ENCODE data around the gene CEACAM6.
"Not testable (repeated sequence)": the region's sequence is repeated elsewhere in the genome, so short reads cannot be mapped to it uniquely, and the experiment has no call there.

Gene CEACAM6

DNA sequence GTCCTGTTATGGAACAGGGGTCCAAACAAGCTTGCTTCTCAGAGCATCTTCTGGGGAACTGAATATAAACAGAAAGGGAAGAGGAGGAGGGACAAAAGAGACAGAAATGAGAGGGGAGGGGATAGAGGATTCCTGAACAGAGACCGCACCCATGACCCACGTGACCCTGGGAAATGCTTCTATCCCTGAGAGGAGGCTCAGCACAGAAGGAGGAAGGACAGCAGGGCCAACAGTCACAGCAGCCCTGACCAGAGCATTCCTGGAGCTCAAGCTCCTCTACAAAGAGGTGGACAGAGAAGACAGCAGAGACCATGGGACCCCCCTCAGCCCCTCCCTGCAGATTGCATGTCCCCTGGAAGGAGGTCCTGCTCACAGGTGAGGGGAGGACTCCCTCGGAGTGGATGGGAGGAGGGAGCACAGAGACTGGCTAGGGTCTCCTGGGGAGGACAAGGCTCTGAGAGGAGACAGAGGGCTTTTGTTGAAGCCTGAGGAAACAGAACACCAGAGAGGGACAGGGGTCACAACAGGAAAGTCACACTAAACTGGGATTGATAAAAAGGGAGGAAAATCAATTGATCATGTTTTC, at the start of gene CEACAM6:
CEACAM6 (plus strand) TSS at position 203 of the 586 bp plus-strand sequence; CDS start at position 312, 109 bp downstream.
- DNase-seq, result no peak

DNA sequence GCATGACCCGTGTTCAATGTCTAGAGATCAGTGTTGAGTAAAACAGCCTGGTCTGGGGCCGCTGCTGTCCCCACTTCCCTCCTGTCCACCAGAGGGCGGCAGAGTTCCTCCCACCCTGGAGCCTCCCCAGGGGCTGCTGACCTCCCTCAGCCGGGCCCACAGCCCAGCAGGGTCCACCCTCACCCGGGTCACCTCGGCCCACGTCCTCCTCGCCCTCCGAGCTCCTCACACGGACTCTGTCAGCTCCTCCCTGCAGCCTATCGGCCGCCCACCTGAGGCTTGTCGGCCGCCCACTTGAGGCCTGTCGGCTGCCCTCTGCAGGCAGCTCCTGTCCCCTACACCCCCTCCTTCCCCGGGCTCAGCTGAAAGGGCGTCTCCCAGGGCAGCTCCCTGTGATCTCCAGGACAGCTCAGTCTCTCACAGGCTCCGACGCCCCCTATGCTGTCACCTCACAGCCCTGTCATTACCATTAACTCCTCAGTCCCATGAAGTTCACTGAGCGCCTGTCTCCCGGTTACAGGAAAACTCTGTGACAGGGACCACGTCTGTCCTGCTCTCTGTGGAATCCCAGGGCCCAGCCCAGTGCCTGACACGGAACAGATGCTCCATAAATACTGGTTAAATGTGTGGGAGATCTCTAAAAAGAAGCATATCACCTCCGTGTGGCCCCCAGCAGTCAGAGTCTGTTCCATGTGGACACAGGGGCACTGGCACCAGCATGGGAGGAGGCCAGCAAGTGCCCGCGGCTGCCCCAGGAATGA, 48.4 kb upstream of the CEACAM6 start:
- peak; percentile 38 for DNase-seq

DNA sequence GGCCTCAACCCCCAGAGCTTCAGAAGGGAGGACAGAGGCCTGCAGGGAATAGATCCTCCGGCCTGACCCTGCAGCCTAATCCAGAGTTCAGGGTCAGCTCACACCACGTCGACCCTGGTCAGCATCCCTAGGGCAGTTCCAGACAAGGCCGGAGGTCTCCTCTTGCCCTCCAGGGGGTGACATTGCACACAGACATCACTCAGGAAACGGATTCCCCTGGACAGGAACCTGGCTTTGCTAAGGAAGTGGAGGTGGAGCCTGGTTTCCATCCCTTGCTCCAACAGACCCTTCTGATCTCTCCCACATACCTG, 47.9 kb upstream of the CEACAM6 start:
- no peak for DNase-seq

DNA sequence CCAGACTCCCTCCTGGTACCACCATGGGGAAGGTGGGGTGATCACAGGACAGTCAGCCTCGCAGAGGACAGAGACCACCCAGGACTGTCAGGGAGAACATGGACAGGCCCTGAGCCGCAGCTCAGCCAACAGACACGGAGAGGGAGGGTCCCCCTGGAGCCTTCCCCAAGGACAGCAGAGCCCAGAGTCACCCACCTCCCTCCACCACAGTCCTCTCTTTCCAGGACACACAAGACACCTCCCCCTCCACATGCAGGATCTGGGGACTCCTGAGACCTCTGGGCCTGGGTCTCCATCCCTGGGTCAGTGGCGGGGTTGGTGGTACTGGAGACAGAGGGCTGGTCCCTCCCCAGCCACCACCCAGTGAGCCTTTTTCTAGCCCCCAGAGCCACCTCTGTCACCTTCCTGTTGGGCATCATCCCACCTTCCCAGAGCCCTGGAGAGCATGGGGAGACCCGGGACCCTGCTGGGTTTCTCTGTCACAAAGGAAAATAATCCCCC, 47.4 kb upstream of the CEACAM6 start:
- DNase-seq, result no peak

DNA sequence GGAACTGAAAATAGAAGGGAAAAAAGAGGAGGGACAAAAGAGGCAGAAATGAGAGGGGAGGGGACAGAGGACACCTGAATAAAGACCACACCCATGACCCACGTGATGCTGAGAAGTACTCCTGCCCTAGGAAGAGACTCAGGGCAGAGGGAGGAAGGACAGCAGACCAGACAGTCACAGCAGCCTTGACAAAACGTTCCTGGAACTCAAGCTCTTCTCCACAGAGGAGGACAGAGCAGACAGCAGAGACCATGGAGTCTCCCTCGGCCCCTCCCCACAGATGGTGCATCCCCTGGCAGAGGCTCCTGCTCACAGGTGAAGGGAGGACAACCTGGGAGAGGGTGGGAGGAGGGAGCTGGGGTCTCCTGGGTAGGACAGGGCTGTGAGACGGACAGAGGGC, 46.8 kb upstream of the CEACAM6 start, which contains the start of gene CEACAM5:
CEACAM5 (plus strand) TSS at position 146 of the 400 bp plus-strand sequence; CDS start at position 252, 106 bp downstream.
- DNase-seq, result no peak

DNA sequence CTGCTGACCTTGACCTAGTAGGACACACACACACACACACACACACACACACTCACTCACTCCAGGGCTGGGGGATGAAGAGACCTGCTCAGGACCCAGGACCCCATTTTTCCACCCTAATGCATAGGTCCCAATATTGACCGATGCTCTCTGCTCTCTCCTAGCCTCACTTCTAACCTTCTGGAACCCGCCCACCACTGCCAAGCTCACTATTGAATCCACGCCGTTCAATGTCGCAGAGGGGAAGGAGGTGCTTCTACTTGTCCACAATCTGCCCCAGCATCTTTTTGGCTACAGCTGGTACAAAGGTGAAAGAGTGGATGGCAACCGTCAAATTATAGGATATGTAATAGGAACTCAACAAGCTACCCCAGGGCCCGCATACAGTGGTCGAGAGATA, 45.8 kb upstream of the CEACAM6 start:
- not testable (repeated sequence) for DNase-seq

DNA sequence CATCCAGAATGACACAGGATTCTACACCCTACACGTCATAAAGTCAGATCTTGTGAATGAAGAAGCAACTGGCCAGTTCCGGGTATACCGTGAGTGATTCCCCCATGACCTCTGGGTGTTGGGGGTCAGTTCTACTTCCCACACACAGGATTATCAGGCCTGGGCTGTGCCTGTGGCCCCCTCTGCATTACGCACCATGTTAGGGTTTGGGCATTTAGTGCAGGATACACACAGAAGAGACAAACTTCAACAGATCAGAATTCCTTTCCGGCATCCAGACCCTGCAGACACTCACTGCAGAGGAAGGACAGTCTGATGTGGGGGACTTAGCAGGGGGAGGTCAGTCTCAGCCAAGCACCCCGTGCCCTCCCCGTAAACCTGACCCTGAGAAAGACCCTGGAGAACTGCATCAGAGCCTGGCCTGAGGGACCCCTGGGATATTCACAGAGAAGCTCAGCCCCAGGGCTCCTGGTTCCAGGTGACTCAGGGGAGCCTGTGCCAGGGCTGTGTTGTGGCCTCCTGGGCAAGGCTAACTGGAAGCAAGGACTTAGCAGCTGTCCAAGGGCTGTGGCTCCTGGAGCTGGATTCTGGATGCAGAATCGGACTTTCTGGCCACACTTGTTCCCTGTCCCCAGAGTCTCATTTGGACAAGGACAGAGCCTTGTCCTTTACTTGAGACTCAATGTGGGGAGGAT, 45.2 kb upstream of the CEACAM6 start:
- no peak for DNase-seq

DNA sequence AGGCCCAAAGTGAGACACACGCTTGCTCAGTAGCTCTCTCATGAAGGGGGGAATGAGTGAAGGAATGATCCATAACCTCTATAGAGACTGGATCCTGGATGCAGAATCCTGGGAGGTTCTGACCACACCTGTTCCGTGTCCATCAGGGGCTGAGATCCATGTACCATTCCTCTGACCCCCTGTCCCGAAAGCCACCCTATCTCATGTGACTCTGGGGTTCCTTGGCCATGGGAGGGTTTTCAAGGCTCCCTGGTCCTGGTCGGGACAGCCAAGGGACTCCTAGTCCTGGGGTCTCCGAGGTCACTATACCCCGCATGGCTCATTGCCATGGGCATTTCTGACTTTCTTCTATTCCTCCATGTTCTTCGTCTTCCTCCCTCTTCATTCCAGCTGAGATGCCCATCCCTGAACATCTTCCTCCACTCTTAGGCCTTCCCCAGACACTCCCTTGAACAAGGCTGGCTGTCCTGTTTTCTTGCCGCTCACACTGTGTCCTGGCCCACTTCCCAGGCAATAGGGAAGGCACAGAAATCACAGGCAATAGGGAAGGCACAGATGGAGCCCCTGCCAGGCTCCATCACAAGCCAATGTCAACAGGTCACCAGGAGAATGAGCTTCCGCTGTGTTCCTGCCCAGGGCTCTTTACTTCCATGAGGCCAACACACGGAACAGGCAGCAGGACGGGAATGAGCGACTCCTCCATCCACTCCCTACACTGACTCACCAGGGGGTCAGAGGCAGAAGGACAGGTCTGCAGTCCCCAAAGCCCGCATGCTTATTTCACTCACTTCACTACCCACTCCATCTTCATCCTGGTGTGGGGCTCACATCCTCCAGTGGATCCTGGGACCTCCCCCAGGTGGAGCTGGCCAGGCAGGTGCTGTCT, 43.7 kb upstream of the CEACAM6 start:
- DNase-seq, result no peak

DNA sequence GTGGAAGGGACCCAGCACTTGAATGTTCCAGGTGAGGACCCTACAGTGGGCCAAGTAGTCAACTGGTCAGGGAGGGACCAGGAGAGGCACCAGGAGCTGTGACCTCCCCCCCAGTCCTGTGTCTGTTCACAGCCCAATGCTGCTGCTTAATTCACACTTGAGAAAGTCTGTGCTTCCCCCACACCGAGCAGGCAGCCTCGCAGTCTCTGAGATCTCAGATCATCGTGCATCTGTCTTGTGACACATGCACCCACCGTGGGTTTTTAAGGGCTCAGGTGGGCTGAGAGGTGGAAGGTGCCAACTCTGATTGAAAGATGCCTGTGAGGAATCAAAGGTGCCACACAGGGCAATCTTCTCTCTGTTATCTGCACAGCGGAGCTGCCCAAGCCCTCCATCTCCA, 40.7 kb upstream of the CEACAM6 start:
- no peak for DNase-seq

DNA sequence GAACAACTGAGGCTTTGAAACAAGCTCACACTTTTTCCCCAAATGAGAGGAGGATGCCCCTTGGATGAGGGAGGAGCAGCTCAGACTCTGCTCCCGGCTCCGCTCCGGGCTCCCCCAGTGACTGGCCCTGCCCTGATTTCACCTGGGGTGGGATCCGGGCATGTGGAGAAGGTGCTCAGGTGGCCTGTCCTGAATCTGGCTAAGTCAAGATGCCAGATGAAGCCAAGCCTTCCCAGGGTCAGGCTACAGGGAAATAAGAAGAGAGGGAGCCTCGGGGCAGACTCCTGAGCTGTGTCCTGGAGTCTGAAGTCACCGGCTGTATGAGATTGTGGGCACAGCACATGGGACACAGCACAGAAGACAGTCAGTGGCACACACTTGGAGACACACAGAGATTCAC, 36.6 kb upstream of the CEACAM6 start:
- DNase-seq, result no peak

DNA sequence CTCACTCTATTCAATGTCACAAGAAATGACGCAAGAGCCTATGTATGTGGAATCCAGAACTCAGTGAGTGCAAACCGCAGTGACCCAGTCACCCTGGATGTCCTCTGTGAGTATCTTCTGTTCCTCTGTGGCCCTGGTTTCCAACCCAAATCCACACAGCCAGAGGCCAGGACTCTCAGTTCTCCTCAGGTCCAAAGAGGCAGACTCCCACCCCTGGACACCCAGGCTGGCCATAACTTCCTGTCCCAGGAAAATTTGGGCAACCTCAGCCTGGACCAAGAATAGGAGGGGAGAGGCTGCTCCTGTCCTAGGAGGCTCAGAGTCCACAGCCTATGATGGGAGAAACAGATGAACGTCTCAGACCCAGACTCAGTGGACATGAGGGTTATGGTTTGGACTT, 35.2 kb upstream of the CEACAM6 start:
- DNase-seq, result no peak

DNA sequence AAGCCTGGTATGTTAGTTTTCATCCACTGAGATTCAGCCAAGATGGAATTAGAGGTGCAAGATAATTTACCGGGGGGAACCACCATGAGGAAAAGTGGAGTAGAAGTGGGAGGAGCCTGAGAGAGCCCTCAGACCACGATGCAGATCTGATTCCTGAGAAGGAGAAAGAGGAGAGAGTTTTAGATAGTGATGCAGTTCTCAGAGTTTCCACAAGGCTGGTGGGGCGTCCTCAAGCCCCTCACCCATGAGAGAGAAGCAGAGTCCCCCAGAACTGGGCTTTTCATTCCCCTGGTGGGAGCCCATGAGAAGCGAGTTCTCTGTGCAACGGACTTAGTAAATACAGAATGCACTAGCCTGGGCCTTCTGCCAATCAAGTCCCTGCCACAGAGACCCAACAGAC, 28.8 kb upstream of the CEACAM6 start:
- DNase-seq, result no peak

DNA sequence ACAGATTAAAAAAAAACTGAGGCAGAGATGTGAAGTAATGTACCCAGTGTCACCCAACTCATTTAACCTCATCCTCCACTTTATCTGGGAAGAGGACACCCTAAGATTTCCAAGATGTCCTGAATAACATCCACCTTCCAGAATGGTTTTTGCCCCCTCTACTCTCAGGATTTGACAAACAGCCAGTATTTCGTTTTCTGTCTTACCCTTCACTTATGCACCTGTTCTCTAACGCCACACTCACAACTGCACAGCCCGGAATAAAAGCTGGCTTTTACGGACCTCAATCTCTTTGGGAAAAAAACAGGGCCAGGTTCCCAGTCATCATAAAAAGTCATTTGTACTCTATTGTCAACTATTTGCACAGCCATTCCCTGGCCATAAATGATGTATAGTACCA, 21.2 kb upstream of the CEACAM6 start:
- DNase-seq, result no peak

DNA sequence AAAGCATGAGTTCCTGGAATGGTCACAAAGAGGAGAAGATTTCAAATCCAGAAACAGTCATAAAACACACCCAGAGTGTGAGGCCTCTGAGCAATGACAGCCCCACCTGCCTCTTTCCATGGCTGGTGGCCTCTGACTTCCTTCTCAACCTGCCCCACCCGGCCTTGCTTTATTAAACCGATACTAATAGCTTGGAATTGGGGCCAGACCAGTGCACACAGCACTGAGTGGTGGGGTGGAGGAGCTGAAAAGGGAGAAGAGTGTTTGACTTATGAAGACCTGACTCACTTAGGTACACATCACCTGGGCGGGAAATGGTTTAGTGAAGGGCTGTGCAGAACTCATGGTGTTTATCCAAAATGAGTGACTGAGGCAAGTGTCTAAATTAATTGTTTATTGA, 20.7 kb upstream of the CEACAM6 start:
- no peak for DNase-seq

DNA sequence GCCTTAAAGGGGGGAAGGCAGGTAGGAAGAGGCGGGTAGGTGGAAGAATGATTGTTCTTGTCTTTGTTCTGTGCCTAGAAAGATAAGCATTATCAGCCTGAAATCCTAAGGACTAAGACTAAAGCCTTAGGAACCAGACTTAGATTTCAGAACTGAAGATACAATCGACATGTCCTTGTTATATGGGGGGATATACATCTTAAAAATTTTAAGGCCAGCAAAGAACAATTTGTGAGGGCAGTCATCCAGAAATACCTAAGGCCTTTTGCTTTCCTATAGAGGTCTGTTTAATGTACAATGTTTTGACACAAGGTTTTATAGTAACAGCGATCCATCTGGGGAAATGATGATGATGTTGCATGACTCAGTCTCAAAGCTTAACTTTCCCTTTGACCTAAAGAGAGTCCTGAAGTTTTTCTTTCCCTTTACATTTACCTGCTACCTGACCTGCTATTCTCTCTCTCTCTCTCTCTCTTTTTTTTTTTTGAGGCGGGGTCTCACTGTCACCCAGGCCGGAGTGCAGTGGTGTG, 20.2 kb upstream of the CEACAM6 start:
- DNase-seq, result no peak

DNA sequence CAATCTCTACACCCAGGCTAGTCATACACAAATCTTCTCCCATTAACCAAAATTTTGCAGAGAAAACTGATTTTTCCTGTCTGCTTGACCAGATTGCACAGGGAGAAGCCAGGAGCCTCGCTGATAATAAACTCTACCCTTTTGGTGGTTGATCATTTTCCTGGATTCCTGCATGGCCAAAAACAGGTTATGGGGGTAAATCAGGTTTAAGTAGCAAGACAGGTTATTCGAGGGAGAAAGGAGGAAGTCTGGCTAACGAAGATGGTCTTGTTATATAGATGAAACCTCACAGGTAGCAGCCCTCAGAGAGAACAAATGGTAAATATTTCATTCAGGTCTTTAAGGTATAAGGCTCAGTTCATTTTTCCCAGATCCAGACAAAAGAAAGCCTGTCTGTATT, 16.0 kb upstream of the CEACAM6 start:
- DNase-seq, result no peak

DNA sequence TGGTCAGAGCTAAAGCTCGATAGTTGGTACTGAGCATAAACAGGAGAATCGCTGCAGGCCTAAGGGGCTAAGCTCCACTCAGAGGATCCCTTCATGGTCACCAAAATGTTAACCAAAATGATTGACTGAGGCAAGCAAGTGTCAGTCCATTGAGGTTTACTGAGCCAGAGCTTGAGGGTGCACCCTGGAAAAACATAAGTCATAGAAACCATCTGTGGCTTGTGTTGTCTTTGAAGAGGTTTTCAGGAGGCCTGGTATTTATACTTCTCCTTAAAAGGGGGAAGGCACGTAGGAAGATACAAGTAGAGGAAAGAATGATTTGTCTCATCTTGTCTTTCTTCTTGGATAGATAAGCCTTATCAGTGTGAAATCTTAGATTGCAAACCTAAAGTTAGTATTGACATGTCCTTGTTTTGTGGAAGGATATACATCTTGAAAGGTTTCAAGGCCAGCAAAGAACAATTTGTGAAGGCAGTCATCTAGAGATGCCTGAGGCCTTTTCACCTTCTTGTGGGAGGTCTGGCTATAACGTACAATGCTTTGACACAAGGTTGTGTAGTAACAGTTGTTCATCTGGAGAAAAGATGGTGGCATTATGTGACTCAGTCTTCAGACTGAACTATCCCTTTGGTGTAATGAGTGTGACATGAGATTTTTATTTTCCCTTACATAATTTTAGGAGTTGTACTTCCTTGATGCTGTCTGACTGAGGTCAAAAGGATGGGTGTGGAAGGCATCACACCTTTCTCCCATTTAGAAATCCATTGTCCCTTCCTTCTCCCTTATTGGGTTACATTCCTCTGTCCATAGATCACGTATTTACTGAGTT, 14.7 kb upstream of the CEACAM6 start:
- DNase-seq, result no peak

DNA sequence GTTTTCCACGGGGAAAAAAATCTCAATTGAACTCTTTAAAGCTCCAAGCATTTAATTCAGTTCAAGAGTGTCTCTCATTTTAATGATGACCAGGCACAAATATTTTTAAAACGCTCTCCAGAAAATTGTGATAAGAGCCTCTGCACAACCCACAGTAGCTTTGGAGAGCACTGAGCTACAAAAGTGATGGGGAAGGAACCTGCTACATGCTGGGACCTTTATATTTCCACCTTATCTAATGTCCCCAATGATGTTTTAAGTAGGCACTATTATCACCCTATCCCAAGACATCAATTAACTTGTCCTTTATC, 14.1 kb upstream of the CEACAM6 start:
- no peak for DNase-seq

DNA sequence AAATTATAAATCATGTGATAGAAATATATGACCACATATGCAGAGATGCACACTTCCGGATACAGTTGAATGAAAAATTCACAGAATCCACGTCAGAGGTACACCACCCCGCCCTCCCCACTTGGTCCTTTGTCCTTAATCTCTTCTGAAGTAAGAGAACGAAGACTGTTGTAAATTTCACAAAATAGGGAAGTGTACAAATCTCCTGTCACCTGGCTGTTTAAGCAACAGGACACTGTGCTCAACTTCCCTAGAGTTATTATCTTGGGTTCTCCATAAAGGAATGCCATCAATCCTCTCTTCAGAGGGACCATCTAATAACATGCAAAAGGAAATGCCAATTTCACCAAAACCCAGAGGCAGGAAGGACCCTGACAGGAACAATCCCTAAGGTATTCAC, 10.5 kb upstream of the CEACAM6 start:
- DNase-seq, result no peak

DNA sequence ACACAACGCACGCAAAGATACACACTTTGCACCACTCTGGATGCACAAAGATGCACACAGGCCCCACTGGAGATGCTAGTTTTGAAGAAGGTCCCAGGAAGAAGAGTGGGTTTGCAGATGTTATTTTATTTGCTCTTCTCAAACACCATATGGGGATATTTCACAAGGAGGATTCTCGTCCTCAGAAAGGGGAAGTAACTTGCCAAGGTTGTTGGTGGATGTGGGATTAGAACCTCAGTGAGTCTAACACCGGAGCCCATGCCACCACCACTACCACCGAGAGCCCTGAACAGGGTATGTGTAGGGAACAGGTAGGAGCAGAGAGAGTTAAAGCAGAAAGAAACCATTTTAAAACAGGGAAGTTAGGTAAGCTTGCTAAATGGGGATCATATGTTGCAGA, 9.6 kb upstream of the CEACAM6 start:
- DNase-seq, result no peak

DNA sequence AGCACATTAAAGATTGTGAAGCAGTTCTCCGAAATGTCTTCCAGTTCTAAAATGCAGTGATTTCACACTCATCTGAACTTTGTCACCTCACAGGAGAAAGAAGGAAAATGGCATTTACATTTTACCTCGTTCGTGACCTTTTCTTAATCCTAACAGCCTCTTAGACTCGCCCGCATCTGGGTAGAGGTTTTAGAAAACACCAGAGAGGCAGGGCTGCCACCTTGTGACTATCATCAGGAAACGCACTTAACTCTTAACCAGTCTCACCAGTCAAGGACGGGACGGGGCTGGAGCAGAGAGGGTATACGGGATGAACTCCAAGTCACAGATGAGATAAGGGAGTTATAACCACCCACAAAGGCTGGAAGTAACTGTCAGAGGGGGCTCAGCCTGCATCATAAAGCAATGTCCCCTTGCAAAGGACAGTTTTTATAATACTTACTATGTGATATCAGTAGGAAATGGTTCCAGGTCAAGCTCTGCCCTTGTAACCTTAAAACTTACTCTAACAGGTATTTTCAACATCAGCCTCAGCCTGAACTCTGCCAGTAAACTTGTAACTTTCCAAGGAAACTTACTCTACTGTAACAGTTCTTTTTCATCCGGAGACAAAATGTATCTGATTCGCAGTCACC, 8.6 kb upstream of the CEACAM6 start:
- peak; percentile 12 for DNase-seq

DNA sequence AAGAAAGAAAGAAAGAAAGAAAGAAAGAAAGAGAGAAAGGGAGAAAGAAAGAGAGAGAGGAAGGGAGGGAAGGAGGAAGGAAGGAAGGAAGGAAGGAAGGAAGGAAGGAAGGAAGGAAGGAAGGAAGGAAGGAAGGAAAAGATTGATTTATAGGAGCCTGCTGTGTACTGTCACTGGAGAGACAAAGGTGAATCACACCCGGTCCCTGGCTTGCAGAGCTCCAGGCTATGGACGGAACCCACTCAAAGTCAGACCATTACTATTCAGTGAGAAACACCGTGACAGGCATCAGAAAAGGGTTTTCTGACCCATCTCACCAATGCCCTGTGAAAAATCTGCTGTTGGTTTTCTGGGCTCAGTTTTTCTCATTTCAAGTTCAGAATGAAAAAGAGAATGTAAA, 7.3 kb upstream of the CEACAM6 start:
- DNase-seq, result no peak
